GM20000 (cell line): ENCODE data around the gene HUNK.

Experiments used
- DNase-seq: peaks from one replicate; pipeline ENCODE4 v3.0.0; 2012; ENCODE audit warnings: low spot score
- TF ChIP-seq, protein P1 (sequence below): IDR thresholded peaks from 2 replicates; pipeline ENCODE4 v1.5.1; 2012; ENCODE audit warnings: mild to moderate bottlenecking, control low read depth; ENCODE audit errors: extremely low read depth, missing control alignments

HUNK gene

DNA sequence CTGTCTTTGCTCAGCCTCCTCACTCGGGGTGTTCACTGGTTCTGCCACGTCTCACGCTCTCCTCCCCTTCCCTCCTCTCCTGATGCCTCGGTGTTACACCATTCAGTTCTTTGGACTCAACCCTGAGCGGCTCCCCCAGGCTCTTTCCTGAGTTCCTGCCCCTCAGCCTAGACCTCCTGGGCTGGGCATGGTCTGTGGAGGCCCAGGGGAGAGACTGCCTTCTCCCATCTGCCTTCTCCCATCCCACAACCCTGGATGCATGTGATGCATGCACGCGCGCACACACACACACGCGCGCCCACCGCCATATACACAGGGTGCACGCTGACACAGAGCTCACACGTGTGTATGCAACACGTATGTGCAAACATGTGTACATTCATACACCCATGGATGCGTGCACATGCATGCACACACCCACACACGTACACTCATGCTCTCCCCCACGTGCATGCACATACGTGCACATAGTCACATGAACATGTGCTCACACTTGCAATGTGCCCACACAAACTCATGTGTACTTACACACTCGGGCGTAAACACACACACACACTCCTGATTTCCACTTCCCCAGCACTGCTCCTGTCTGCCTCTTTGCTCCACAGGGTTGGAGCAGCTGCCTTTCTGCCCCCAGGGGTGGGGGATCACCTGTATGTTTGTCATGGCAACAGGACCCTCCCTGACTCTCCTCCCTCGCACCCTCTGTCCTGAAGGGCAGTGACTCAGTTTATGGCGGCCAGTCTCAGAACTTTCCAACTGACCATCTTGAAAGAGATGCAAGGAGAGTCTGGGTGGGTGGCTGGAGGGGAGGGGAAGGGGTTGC lies 59.0 kb downstream of the HUNK start:
- no peak for DNase-seq
- TF ChIP-seq, protein P1, sequence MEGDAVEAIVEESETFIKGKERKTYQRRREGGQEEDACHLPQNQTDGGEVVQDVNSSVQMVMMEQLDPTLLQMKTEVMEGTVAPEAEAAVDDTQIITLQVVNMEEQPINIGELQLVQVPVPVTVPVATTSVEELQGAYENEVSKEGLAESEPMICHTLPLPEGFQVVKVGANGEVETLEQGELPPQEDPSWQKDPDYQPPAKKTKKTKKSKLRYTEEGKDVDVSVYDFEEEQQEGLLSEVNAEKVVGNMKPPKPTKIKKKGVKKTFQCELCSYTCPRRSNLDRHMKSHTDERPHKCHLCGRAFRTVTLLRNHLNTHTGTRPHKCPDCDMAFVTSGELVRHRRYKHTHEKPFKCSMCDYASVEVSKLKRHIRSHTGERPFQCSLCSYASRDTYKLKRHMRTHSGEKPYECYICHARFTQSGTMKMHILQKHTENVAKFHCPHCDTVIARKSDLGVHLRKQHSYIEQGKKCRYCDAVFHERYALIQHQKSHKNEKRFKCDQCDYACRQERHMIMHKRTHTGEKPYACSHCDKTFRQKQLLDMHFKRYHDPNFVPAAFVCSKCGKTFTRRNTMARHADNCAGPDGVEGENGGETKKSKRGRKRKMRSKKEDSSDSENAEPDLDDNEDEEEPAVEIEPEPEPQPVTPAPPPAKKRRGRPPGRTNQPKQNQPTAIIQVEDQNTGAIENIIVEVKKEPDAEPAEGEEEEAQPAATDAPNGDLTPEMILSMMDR, result no peak

DNA sequence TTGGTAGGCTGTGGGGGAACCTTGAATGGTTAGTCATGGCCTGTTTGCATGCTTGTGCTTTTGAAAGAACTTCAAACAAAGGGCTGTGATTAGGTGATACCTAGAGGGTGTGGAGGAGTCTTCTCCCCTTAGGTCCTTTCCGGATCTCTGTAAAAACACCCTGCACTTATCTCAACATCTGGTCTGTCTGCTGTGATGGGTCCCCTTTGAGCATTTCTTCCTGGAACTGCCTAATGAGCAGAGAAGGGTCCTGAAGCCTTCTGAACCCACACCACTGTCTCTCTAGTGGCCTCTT lies 59.6 kb downstream of the HUNK start:
- DNase-seq, result no peak

DNA sequence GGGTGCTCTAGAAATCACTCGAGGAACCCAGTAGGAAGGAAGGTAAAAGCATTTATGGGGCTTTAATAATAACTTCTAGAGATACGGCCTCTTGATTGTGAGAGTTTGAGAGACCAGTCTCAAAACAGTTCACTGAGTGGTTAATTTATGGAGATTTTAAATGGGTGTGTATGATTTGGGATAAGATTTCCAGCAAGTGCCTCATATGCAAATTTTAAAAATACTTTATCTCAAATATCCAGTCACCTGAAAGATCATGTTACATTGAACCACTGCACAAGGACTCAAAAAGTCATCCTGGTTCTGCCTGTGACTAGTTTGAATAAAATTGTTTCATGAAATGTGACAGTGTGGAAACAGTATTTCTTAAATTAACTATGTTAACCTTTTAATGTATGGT lies 64.5 kb downstream of the HUNK start:
- TF ChIP-seq, protein P1, result no peak
- DNase-seq, result no peak

More for the DNA sequence above, 59.6 kb downstream of the HUNK start:
- TF ChIP-seq, protein P1, result no peak

DNA sequence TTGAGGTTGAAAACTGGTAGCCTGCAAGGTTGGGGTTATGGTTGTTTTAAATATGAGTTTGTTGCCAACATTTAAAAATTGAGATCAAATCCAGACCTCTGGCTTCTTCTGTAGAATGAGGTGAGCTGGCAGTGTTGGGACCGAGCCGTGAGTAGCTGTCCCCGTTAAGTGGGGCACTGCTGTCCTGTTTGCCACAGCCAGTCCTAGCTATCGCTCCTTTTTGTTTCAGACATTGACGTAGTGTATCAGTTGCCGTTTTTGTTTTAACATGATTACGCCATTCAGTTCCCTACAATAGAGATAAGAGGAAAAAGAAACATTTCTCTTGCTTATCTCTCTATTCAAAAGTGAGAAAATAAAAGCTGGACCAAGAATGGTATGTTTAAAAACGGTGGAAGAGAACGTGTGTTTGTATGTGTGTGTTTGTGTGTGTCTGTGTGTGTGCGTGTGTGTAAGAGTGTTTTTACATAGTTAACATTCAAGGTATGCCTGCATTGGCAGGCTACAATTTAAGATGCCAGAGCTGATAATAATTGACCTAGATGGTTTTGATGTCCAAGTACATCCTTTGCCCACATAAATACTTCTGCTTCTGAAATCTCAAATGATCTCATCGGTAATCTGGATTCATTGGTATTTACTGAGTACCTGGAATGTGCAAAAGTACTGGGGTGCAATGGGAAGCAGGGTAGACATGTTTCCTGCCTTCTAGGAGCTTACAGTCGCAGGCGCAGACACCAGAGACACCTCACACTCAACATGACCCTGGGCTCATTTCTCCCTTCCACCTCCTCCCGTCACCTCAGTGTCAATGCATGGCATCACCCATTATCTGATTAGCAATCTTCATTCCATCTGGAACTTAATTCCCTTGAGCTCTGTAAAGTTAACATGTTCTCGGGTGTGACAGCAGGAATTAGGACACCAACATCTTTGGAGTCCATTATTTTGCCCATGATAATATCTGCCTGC lies 65.8 kb downstream of the HUNK start:
- no peak for DNase-seq
- TF ChIP-seq, protein P1, result no peak

DNA sequence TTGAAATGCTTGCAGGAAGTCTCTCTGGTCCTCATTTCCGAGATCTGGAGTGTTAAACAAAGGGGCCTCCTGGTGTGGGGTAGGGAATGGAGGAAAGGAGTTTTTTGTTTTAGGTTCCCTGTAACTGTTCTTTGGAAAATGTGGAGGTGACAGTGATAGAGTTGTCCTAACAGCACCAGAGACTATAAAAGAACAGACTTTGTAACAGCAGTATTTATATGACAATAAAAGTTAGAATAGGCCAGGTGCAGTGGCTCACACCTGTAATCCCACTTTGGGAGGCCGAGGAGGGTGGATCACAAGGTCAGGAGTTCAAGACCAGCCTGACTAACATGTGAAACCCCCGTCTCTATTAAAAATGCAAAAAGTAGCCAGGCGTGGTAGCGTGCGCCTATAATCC lies 68.9 kb downstream of the HUNK start:
- DNase-seq, result no peak
- TF ChIP-seq, protein P1, result no peak

DNA sequence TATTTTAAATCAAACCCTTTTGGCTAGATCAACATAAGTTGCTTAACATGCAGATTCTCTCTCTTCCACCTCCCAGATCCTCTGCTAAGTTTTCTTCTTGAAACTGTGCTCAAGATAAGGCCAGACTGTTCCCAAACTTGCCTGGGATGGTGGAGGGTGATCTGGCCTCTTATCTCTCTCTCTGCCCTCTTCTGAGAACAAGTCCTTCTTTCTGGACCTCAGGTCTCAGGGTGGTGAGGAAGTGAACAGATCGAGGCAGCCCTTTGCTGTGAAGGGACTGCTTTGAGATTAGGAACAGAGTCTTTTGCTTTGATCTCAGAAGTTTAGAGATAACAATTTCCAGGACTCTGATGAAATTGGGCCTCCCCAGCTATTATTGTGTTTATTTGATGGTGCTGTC lies 70.7 kb downstream of the HUNK start:
- TF ChIP-seq, protein P1, result no peak
- DNase-seq, result no peak

DNA sequence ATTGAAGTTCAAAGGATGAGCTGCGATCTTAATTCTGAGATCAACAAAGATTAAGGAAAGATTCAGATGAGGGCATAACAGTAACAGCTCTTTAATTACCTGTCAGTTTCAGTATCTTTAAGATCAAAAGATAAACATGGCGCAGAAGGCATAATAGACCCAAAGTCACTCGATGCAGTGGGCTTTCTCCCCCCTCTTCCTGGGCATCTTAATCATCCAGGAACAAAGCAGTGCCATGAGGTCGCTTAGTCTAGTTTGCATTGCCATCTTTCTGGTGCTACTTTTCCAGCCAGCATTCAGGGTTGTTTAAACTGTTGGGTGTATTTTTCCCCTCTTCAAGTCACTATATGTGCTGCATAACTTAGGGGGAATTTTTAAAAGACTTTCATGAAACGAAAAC lies 72.3 kb downstream of the HUNK start:
- TF ChIP-seq, protein P1, result no peak
- DNase-seq, result no peak
